Measurements from ENCODE around the gene ARFIP2.

GRCh38 chr11:6504166-6504565 lies 23.0 kb upstream of the ARFIP2 start:
- TF ChIP-seq MAX (IDR thresholded peaks at IDR 0.05) (no peak), RAD21 (IDR thresholded peaks at IDR 0.05; ENCODE audit: low read depth) (no peak), CREB1 (IDR thresholded peaks at IDR 0.05; ENCODE audit: low read depth) (no peak)
